Measurements from ENCODE around the gene PRKG1.

DNA sequence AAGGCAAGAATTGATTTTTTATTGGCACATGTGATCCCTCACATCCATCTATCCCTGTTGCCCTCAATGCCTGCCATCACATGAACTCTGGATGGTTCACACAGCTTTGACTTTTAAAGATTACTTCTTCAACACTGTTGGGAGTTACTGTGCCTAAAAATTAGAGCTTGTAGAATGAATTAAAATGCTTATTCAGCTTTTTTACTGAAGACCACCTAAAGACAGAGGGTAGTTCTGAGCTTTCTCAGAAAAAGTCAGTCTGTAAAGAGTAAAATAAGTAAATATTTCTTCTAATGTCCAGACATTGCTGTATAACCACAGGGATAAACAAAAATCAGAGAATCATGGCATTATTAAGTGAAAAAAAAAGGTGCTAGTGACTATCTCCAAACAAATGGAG lies 718.4 kb downstream of the PRKG1 start:
- TF ChIP-seq EP300 (IDR thresholded peaks at IDR 0.05; ENCODE audit: borderline replicate concordance) (no peak), RAD21 (IDR thresholded peaks at IDR 0.05; ENCODE audit: low read depth) (no peak), NFIC (IDR thresholded peaks at IDR 0.05) (no peak), TEAD4 (IDR thresholded peaks at IDR 0.05) (no peak), YY1 (IDR thresholded peaks at IDR 0.05; ENCODE audit: low read depth) (no peak), TAF1 (IDR thresholded peaks at IDR 0.05; ENCODE audit: low read depth) (no peak), CEBPB (IDR thresholded peaks at IDR 0.05) (no peak), ZBTB7A (IDR thresholded peaks at IDR 0.05; ENCODE audit: low read depth) (no peak), CREB1 (IDR thresholded peaks at IDR 0.05; ENCODE audit: low read depth) (no peak)
- TF ChIP-seq, protein P1, sequence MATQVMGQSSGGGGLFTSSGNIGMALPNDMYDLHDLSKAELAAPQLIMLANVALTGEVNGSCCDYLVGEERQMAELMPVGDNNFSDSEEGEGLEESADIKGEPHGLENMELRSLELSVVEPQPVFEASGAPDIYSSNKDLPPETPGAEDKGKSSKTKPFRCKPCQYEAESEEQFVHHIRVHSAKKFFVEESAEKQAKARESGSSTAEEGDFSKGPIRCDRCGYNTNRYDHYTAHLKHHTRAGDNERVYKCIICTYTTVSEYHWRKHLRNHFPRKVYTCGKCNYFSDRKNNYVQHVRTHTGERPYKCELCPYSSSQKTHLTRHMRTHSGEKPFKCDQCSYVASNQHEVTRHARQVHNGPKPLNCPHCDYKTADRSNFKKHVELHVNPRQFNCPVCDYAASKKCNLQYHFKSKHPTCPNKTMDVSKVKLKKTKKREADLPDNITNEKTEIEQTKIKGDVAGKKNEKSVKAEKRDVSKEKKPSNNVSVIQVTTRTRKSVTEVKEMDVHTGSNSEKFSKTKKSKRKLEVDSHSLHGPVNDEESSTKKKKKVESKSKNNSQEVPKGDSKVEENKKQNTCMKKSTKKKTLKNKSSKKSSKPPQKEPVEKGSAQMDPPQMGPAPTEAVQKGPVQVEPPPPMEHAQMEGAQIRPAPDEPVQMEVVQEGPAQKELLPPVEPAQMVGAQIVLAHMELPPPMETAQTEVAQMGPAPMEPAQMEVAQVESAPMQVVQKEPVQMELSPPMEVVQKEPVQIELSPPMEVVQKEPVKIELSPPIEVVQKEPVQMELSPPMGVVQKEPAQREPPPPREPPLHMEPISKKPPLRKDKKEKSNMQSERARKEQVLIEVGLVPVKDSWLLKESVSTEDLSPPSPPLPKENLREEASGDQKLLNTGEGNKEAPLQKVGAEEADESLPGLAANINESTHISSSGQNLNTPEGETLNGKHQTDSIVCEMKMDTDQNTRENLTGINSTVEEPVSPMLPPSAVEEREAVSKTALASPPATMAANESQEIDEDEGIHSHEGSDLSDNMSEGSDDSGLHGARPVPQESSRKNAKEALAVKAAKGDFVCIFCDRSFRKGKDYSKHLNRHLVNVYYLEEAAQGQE (IDR thresholded peaks at IDR 0.05; ENCODE audit: low read depth): no peak

Data from Ishikawa (cell line).